HL-60 (cell line): ENCODE measurements around the gene MICA.

ENCODE experiments used
- DNase-seq, 2 experiments: peaks; one replicate each; pipeline ENCODE4 v3.0.0-alpha.2; 2010 to 2020; ENCODE audit warnings: low read depth in 1 of 2, low spot score in 1 of 2
- H3K27ac ChIP-seq: fragments of 250-450 bp; sonication (Bioruptor Pico); replicated peaks from 2 replicates; pipeline ENCODE4 v1.5.1; 2020; ENCODE audit warnings: mild to moderate bottlenecking, moderate library complexity
- H3K27me3 ChIP-seq: fragments of 250-450 bp; sonication (Bioruptor Pico); 2 replicates; pipeline ENCODE4 v1.5.1; 2021; ENCODE audit warnings: mild to moderate bottlenecking, moderate library complexity; ENCODE audit not compliant: insufficient read depth, poor library complexity, severe bottlenecking
- H3K4me3 ChIP-seq: replicated peaks from 2 replicates; pipeline ENCODE4 v1.5.1; 2011; ENCODE audit warnings: mild to moderate bottlenecking, control low read depth, low read length; ENCODE audit not compliant: insufficient read depth
- GABPA ChIP-seq: IDR thresholded peaks from 2 replicates; pipeline ENCODE4 v1.6.1; 2012; ENCODE audit warnings: low read depth
- POLR2AphosphoS5 ChIP-seq: IDR thresholded peaks from 2 replicates; pipeline ENCODE4 v1.6.1; 2012; ENCODE audit warnings: low read depth
- SPI1 ChIP-seq: IDR thresholded peaks from 2 replicates; pipeline ENCODE4 v1.6.1; 2012; ENCODE audit warnings: low read depth, mild to moderate bottlenecking, borderline replicate concordance
- TF ChIP-seq, protein P1 (sequence below): IDR thresholded peaks from 2 replicates; pipeline ENCODE4 v1.6.1; 2012; ENCODE audit warnings: low read depth; ENCODE audit not compliant: insufficient replicate concordance
- TF ChIP-seq, protein P2 (sequence below): IDR thresholded peaks from one replicate; pipeline ENCODE4 v1.5.1; 2011; ENCODE audit warnings: low read length, control low read depth, inconsistent platforms; ENCODE audit not compliant: insufficient read depth

The MICA gene

DNA sequence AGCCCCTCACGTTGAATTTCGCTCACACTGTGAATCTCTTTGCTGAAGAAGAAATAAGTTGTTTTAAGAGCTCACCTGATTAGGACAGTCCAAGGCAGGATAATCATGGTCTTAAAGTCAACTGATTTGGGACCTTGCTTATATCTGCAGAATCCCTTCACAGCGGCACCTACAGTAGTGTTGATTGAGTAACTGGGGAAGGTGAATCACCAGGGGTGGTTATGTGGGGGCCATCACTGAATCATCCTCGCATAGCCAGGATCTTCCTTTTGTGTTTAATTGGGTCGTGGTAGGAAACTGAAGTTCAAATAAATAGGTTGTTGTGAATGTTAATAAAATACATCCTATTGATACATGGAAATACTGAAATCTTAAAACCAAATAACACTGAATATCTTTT lies 20.2 kb upstream of the MICA start:
- DNase-seq = peak in 1 of 2 experiments; percentile 38
- peaks cover 2% of the 10 kb centered on the region for H3K27me3 ChIP-seq
- H3K4me3 ChIP-seq = no peak overlapping the region
- no peak overlapping the region for H3K27ac ChIP-seq
- TF ChIP-seq POLR2AphosphoS5 = no peak
- TF ChIP-seq, protein P1, sequence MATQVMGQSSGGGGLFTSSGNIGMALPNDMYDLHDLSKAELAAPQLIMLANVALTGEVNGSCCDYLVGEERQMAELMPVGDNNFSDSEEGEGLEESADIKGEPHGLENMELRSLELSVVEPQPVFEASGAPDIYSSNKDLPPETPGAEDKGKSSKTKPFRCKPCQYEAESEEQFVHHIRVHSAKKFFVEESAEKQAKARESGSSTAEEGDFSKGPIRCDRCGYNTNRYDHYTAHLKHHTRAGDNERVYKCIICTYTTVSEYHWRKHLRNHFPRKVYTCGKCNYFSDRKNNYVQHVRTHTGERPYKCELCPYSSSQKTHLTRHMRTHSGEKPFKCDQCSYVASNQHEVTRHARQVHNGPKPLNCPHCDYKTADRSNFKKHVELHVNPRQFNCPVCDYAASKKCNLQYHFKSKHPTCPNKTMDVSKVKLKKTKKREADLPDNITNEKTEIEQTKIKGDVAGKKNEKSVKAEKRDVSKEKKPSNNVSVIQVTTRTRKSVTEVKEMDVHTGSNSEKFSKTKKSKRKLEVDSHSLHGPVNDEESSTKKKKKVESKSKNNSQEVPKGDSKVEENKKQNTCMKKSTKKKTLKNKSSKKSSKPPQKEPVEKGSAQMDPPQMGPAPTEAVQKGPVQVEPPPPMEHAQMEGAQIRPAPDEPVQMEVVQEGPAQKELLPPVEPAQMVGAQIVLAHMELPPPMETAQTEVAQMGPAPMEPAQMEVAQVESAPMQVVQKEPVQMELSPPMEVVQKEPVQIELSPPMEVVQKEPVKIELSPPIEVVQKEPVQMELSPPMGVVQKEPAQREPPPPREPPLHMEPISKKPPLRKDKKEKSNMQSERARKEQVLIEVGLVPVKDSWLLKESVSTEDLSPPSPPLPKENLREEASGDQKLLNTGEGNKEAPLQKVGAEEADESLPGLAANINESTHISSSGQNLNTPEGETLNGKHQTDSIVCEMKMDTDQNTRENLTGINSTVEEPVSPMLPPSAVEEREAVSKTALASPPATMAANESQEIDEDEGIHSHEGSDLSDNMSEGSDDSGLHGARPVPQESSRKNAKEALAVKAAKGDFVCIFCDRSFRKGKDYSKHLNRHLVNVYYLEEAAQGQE = no peak
- TF ChIP-seq, protein P2, sequence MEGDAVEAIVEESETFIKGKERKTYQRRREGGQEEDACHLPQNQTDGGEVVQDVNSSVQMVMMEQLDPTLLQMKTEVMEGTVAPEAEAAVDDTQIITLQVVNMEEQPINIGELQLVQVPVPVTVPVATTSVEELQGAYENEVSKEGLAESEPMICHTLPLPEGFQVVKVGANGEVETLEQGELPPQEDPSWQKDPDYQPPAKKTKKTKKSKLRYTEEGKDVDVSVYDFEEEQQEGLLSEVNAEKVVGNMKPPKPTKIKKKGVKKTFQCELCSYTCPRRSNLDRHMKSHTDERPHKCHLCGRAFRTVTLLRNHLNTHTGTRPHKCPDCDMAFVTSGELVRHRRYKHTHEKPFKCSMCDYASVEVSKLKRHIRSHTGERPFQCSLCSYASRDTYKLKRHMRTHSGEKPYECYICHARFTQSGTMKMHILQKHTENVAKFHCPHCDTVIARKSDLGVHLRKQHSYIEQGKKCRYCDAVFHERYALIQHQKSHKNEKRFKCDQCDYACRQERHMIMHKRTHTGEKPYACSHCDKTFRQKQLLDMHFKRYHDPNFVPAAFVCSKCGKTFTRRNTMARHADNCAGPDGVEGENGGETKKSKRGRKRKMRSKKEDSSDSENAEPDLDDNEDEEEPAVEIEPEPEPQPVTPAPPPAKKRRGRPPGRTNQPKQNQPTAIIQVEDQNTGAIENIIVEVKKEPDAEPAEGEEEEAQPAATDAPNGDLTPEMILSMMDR = no peak
- no peak for TF ChIP-seq SPI1
- no peak for TF ChIP-seq GABPA

DNA sequence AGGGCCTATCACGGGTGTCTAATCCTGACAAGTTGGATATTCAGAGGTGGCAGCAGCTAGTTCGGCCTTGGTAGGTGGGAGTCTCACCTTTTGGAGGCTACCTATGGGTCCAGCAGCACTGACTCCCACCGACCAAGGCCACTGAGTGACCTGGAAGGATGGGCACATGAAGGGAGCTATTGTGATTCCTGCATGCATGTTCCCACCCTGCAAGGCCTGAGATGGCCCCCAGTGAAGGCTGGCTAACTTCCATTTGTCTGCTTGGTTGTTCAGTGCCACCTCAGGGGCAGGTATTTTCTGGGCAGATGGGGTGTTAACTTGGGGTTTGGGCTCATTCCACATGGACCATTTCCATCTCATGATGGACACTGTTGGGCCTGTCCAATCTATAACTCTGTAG lies 18.4 kb upstream of the MICA start:
- Histone ChIP-seq H3K27ac (no peak overlapping the region), H3K4me3 (no peak overlapping the region), H3K27me3 (no peaks in the 10 kb centered on the region)
- TF ChIP-seq SPI1 = no peak
- no peak for TF ChIP-seq POLR2AphosphoS5
- TF ChIP-seq, protein P2 = no peak
- no peak for TF ChIP-seq GABPA
- TF ChIP-seq, protein P1 = no peak
- DNase-seq = no peak

DNA sequence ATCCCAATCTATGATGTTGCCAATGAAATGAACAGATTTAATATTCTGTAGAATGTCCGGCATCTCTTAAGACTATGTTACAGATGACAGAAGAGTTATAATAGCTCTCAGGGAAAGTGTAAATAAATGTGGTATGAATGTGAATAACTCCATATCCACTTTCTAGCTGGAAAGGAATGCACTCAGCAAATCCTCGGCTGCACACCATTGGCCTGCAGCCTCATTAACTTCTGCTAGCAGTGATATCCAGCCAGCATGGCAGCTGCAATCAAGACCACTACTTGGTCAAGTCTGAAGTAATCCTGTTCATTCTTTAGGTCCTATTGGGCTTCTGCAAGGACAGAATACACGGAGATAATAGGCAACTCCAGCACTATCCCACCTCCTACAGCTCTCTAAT lies 17.3 kb upstream of the MICA start:
- TF ChIP-seq GABPA (no peak), POLR2AphosphoS5 (no peak), SPI1 (no peak)
- TF ChIP-seq, protein P2 = no peak
- TF ChIP-seq, protein P1 = no peak
- no peaks in the 10 kb centered on the region for H3K27me3 ChIP-seq
- no peak for DNase-seq
- no peak overlapping the region for H3K27ac ChIP-seq
- H3K4me3 ChIP-seq = no peak overlapping the region
